GM12891 (cell line): ENCODE measurements around the gene KAT2B.

Experiments
- PAX5 ChIP-seq: IDR thresholded peaks from 2 replicates; pipeline ENCODE4 v1.6.1; 2011; ENCODE audit warnings: low read length, moderate library complexity, mild to moderate bottlenecking; ENCODE audit not compliant: insufficient read depth, severe bottlenecking
- POLR2A ChIP-seq: IDR thresholded peaks from 2 replicates; pipeline ENCODE4 v1.6.1; 2011; ENCODE audit warnings: low read depth, low read length, control low read depth
- POLR2AphosphoS5 ChIP-seq: IDR thresholded peaks from 2 replicates; pipeline ENCODE4 v1.6.1; 2011; ENCODE audit warnings: low read depth, low read length, control low read depth
- POU2F2 ChIP-seq: IDR thresholded peaks from 2 replicates; pipeline ENCODE4 v1.6.1; 2011; ENCODE audit warnings: low read depth, mild to moderate bottlenecking, control low read depth, low read length, moderate library complexity
- SPI1 ChIP-seq: IDR thresholded peaks from 2 replicates; pipeline ENCODE4 v1.6.1; 2011; ENCODE audit warnings: low read depth, low read length, control low read depth
- TAF1 ChIP-seq: IDR thresholded peaks from 2 replicates; pipeline ENCODE4 v1.6.1; 2011; ENCODE audit warnings: low read depth, low read length, control low read depth

DNA sequence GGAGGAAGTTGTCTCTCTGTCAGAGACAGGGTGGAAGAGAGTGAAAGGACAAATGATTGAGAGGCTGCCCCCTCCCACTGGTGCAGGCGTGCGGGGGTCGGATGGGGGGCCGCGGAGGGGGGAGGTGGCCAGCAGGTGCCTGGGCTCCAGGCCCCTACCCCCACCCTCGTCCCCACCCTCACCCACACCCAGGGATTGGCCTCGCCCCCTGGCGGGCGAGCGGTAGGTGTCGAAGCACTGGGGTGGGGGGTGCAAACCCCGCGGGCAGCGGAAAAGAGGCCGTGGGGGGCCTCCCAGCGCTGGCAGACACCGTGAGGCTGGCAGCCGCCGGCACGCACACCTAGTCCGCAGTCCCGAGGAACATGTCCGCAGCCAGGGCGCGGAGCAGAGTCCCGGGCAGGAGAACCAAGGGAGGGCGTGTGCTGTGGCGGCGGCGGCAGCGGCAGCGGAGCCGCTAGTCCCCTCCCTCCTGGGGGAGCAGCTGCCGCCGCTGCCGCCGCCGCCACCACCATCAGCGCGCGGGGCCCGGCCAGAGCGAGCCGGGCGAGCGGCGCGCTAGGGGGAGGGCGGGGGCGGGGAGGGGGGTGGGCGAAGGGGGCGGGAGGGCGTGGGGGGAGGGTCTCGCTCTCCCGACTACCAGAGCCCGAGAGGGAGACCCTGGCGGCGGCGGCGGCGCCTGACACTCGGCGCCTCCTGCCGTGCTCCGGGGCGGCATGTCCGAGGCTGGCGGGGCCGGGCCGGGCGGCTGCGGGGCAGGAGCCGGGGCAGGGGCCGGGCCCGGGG lies at the start of gene KAT2B:
- TF ChIP-seq POLR2AphosphoS5 = no peak; the same call in 1 of the 2 replicates
- no peak for TF ChIP-seq POLR2A
- no peak for TF ChIP-seq TAF1
- no peak for TF ChIP-seq SPI1
- no peak for TF ChIP-seq POU2F2
- no peak for TF ChIP-seq PAX5
